ENCODE measurements around the gene ZNF728.
"Not testable (repeated sequence)": the region's sequence is repeated elsewhere in the genome, so short reads cannot be mapped to it uniquely, and the experiment has no call there.

Gene ZNF728

GRCh38 chr19:23002690-23003422 is at the start of gene ZNF728:
ZNF728 (minus strand) TSS chr19:23003176; CDS start chr19:23003030, 146 bp downstream.
- in situ Hi-C loops (cut with MboI; ENCODE audit: low sequenced_read_pairs): no loop called here

- in situ Hi-C loops (cut with MboI; ENCODE audit: low sequenced_read_pairs): no loop called here
Observed at GRCh38 chr19:23052349-23052748, 49.4 kb upstream of the ZNF728 start.

- in situ Hi-C loops (cut with MboI; ENCODE audit: low sequenced_read_pairs): no loop called here
Observed at GRCh38 chr19:23049256-23049655, 46.3 kb upstream of the ZNF728 start.

- in situ Hi-C loops (cut with MboI; ENCODE audit: low sequenced_read_pairs): no loop called here
Observed at GRCh38 chr19:23046743-23047142, 43.8 kb upstream of the ZNF728 start.

GRCh38 chr19:23033721-23034120 is 30.7 kb upstream of the ZNF728 start:
- in situ Hi-C loops (cut with MboI; ENCODE audit: low sequenced_read_pairs): no loop called here

- in situ Hi-C loops (cut with MboI; ENCODE audit: low sequenced_read_pairs): no loop called here
Observed at GRCh38 chr19:23015660-23016059, 12.7 kb upstream of the ZNF728 start.

- in situ Hi-C loops (cut with MboI; ENCODE audit: low sequenced_read_pairs): not testable (repeated sequence)
Observed at GRCh38 chr19:22994957-22995356, 8.0 kb downstream of the ZNF728 start.

GRCh38 chr19:22976248-22976647 is 26.7 kb downstream of the ZNF728 start:
- in situ Hi-C loops (cut with MboI; ENCODE audit: low sequenced_read_pairs): no loop called here

GRCh38 chr19:22975546-22976136 is 27.3 kb downstream of the ZNF728 start:
- in situ Hi-C loops (cut with MboI; ENCODE audit: low sequenced_read_pairs): not testable (repeated sequence)

- in situ Hi-C loops (cut with MboI; ENCODE audit: low sequenced_read_pairs): no loop called here
Observed at GRCh38 chr19:22945560-22945959, 57.4 kb downstream of the ZNF728 start.

- in situ Hi-C loops (cut with MboI; ENCODE audit: low sequenced_read_pairs): no loop called here
Observed at GRCh38 chr19:22935151-22935550, 67.8 kb downstream of the ZNF728 start.

- in situ Hi-C loops (cut with MboI; ENCODE audit: low sequenced_read_pairs): not testable (repeated sequence)
Observed at GRCh38 chr19:22927576-22927975, 75.4 kb downstream of the ZNF728 start.

GRCh38 chr19:22925181-22925580 is 77.8 kb downstream of the ZNF728 start:
- in situ Hi-C loops (cut with MboI; ENCODE audit: low sequenced_read_pairs): not testable (repeated sequence)
